ENCODE data around the gene C7. TPM values are rescaled to one million over a fixed set of nuclear protein-coding genes. Genes with fewer than 3 reads are reported as not detected.

The C7 gene
- total and polyA plus RNA-seq, 10 of the 15 experiments (the other 5 are each of a cell fraction or from before 2014, with no cell fraction given), result 0.90 TPM; not detected in 9

- TF ChIP-seq ZNF592 (IDR thresholded peaks at IDR 0.05) (no peak), PML (IDR thresholded peaks at IDR 0.05; ENCODE audit: low read length) (no peak), ZNF217 (IDR thresholded peaks at IDR 0.05) (no peak), NFXL1 (IDR thresholded peaks at IDR 0.05; ENCODE audit: borderline replicate concordance) (no peak), CREM (IDR thresholded peaks at IDR 0.05; ENCODE audit: low read depth) (no peak), RB1 (IDR thresholded peaks at IDR 0.05; ENCODE audit: borderline replicate concordance) (no peak), POU2F2 (IDR thresholded peaks at IDR 0.05; ENCODE audit: borderline replicate concordance, low read depth, low read length) (no peak), HDAC6 (IDR thresholded peaks at IDR 0.05; ENCODE audit: unreplicated experiment) (no peak)
These were observed 27.8 kb downstream of the C7 start (continued) for GRCh38 chr5:40937075-40937474.

GRCh38 chr5:40939753-40940152 lies 30.5 kb downstream of the C7 start:
- ChIA-PET POLR2A (no interaction called here), SMC1A (ENCODE audit: uncharacterized antibody, unreplicated experiment) (no interaction called here), RAD21 (ENCODE audit: unreplicated experiment) (no interaction called here), CTCF (interaction anchor here (0.7 kb wide), 1 partner anchor 423 kb away, joined by 3 read pairs; no protein-coding TSS in a partner anchor)
- ATAC-seq, result peak; percentile 38; the same call in 2 of the 3 replicates
- Histone ChIP-seq H3K27me3 (replicated peaks in 1 of 2; ENCODE audit: control insufficient read depth in 2 of 2, insufficient read depth in 2 of 2, low read length in 1 of 2) (no peaks in the 10 kb centered on the region), H4K20me1 (ENCODE audit: control insufficient read depth, insufficient read depth) (no peaks in the 10 kb centered on the region), H3K4me1 (ENCODE audit: control insufficient read depth, insufficient read depth, low read length) (no peaks in the 10 kb centered on the region), H3K9ac (ENCODE audit: control insufficient read depth, insufficient read depth, low read length) (no peak overlapping the region), H2AFZ (ENCODE audit: control insufficient read depth, low read depth, low read length) (no peak overlapping the region), H3K4me2 (ENCODE audit: control insufficient read depth, insufficient read depth) (no peak overlapping the region), H3K36me3 (ENCODE audit: control insufficient read depth in 2 of 2, insufficient read depth in 2 of 2, low read length in 1 of 2) (no peaks in the 10 kb centered on the region), H3K79me2 (ENCODE audit: control insufficient read depth, insufficient read depth, low read length) (no peaks in the 10 kb centered on the region), H3K27ac (ENCODE audit: control insufficient read depth, insufficient read depth) (no peak overlapping the region), H3K9me3 (replicated peaks; ENCODE audit: control insufficient read depth, insufficient read depth, low read length) (no peaks in the 10 kb centered on the region), H3K4me3 (no peak overlapping the region)
- WGBS (ENCODE audit: insufficient coverage, insufficient replicate concordance, low lambda C conversion rate, missing lambda C conversion rate), result 23% methylated on average over 6 of the region's 6 CpGs
- intact Hi-C loops (cut with micrococcal nuclease; ENCODE audit: unreplicated experiment), result no loop called here
- TF ChIP-seq SIX5 (IDR thresholded peaks at IDR 0.05; ENCODE audit: low read depth, low read length, severe bottlenecking) (no peak), ZNF24 (IDR thresholded peaks at IDR 0.05) (no peak), JUND (IDR thresholded peaks at IDR 0.05; ENCODE audit: low read depth, low read length) (no peak), RFX5 (IDR thresholded peaks at IDR 0.05; ENCODE audit: low read depth, low read length) (no peak), LARP7 (IDR thresholded peaks at IDR 0.05) (no peak), IRF5 (IDR thresholded peaks at IDR 0.05; ENCODE audit: borderline replicate concordance) (no peak), SPI1 (IDR thresholded peaks at IDR 0.05; ENCODE audit: borderline replicate concordance, insufficient read depth, low read depth, low read length) (peak; percentile 51; the same call in 1 of the 2 replicates)
- DNase-seq (ENCODE audit: low read depth, low spot score), result no peak
- in situ Hi-C loops (cut with MboI), result no loop called here
- no peak for FAIRE-seq
- no TSS peak for BruUV-seq (replicated peaks)
